ENCODE results near the gene NPSR1.

- TF ChIP-seq CTCF (IDR thresholded peaks at IDR 0.05) (no peak), POLR2AphosphoS5 (IDR thresholded peaks at IDR 0.05) (no peak)
Observed at GRCh38 chr7:34806831-34807230, 148.8 kb downstream of the NPSR1 start.

Measured in prostate gland (tissue), 2 donors.